ENCODE results near the gene CPHXL2.

- TF ChIP-seq EZH2phosphoT487 (IDR thresholded peaks at IDR 0.05) (no peak), CTCF (IDR thresholded peaks at IDR 0.05) (no peak), EZH2 (IDR thresholded peaks at IDR 0.05) (no peak)
These were observed 53.8 kb downstream of the CPHXL2 start, which contains the start of gene ADAT1 for GRCh38 chr16:75622761-75623605.
